LHCN-M2 (cell line): ENCODE measurements around the gene C7orf57. TPM values are rescaled to one million over a fixed set of nuclear protein-coding genes. Genes with fewer than 3 reads are reported as not detected.
"Not testable (repeated sequence)": the region's sequence is repeated elsewhere in the genome, so short reads cannot be mapped to it uniquely, and the experiment has no call there.

Experiments
- DNase-seq: peaks from one replicate; pipeline ENCODE4 v3.0.0-alpha.2; 2012; ENCODE audit warnings: low read depth
- total RNA-seq: library from RNA; depleted of rRNA; stranded (reverse); fragments of >200 nt; gene quantifications from 2 replicates; pipeline ENCODE4 v1.2.3, GENCODE V29; 2014

The C7orf57 gene
- total RNA-seq, 1 experiment from 2014 or later = 0.29 TPM

DNA sequence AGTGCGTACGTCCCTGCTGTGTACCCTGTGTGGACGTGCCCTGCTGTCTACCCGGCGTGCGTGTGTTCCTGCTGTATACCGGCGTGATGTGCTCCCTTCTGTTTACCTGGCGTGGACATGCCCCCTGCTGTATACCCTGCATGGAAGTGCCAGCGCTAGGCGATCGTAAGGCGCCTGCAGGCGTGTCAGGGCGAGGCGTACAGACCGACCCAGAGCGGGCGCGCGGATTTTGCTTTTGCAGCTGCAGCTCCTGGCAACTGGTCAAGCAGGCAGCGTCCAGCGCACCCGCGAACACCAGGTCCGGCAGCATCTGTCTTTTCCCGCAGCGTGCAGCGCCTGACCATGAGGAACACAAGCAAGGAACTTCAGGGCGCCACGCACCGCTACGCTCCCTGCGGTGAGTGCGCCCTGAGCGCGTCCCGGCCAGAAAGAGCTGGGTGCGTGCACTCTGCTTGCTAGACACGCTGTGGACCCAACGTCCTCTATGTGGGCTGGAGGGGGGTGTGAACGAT, 680 bp downstream of the C7orf57 start:
- peak; percentile 72 for DNase-seq

DNA sequence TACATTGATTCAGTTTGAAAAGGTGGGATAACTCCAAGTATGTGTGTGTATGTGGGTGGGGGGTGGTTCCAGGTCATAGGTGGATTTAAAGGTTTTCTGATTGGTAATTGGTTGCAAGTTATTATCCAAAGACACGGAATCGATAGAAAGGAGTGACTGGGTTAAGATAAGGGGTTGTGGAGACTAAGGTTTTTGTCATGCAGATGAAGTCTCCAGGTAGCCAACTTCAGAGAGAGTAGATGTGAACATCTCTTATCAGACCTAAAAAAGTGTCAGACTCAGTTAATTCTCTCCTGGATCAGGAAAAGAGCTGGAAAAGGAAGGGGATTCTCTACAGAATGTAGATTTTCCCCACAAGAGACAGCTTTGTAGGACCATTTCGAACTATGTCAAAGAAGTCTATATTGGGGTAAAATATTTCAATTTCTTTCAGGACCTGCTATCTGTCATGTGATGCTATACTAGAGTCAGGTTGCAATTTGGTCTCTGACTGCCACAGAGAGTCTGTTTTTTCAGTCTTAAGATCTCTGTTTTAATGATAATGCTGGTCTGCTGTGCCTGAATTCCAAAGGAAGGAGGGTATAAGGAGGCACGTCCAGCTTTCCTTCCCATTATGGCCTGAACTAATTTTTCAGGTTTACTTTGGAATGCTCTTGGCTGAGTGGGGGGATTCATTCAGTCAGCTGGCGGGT, 3.6 kb downstream of the C7orf57 start:
- no peak for DNase-seq

DNA sequence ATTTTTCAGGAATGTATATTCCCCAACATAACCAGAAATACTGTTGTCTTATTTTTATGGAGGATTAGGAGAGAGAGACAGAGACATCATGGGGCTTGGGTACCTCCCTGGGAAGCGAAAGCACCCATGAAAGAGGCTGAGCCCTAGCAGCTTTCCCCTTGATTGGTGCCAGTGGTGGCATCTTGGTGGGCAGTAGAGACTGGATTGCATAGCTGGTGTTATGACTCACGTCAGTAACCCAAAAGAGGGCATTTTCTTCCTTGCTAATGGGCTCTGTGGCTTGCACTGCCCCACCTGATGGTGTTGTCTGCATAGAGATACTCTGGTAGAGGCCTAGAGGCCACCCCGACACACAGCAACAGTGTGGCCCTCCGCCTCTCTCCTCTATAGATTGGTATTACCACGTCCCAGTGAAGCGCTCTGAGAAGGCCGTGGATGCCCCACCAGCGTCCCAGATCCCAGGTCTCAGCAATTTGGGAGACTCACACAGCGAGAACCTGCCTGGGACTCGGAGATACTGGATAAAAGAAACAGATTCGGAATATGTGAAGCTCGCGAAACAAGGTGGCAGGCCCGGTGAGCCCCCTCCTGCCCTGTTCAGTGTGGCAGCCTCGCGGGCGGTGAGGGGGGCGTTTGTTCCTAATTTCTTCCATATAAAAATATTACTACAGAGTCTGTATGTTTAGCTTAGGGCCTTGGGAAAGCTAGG, 5.8 kb downstream of the C7orf57 start:
- DNase-seq = peak; percentile 33

DNA sequence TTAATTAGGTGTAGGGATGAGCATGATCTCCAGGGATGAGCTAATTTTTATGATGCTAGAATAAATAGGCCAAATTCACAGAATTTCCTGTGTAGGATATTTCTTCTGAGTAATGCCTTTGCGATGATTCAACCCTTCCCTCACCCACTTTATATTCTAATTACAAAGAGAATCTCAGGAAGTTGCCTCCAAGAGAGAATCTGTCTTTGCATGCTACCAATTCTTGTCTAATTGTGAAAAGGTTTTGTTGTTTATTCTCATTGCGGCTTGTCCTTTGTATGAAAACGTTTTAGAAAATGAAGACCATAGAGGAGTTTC, 6.3 kb downstream of the C7orf57 start:
- peak; percentile 54 for DNase-seq

DNA sequence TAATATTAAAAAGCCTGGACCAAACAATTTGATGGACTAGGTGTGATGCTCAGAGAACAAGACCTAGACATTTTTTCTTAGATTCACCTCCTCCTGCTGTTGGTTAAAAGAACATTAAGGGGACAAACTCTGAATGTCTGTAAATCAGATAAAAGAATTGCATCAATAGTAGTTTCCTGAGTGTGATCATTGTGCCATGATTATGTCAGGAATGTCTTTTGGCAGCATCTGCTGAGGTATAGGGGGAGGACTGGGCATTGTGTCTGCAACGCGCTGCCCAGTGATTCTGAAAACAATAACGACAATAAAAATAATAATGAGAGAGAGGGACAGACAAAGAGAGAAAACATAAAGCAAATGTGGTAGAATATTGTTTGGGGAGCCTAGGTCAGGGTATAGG, 6.9 kb downstream of the C7orf57 start:
- peak; percentile 9 for DNase-seq

DNA sequence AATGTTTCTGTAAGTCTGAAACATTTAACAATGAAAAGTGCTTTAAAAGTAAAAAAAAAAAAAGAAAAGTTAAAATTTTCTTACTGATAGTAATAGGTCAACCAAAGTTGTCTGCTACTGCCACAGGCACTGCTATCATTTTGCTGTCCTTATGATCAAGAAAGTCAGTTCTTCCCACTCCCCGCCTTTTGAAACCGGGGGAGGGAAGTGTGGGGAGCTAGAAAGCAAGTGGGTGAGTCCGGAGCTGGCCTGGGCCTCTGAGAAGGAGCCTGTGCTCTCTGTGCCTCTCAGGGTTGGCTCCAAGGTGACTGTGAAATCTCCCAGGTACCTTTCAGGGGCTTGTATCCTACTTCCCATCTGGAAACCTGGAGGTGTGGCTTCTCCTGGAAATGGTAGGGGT, 7.3 kb downstream of the C7orf57 start:
- DNase-seq = no peak

DNA sequence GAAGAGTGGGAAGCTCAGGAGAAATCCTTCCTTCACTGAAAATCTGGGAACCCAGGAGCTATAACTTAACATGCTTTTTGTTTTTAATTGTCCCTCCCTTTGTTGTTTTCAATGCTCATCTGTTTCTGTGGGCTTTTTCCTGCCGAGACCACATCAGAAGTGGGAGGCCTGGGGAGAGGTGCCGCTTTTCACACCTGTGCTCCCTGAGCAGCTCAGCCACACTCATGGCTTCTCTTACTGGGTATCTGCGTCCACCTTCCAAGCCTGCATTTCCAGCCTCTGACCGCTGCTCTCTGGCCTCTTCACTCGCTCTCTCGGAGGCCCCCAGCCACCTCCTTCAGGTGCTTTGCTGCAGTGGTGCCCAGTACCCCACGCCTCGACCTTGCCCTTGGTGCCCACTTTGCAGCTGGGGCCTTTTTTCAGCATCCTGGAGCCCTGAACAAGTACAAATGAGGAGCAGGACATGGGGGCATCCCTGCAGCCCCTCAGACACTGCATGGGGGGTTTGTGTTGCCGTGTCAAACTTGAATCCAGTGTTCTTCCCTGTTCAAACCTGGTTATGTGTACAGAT, 9.9 kb downstream of the C7orf57 start:
- DNase-seq = no peak

DNA sequence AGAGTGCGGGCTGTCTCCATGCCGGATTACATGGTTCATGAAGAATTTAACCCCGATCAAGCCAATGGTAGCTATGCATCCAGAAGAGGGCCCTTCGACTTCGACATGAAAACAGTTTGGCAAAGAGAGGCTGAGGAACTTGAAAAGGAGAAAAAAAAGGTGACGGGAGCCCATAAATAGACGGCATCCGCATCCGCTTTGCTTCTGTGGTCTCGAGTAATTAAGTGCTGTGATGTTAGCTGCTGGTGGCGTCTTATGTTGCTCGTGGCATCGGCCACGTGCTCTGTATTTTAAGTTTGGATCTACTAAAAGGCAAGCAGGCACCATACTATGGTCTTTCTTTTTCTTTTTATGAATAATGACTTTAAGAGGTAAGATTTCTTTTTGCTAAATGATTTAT, 11.1 kb downstream of the C7orf57 start:
- DNase-seq = no peak

DNA sequence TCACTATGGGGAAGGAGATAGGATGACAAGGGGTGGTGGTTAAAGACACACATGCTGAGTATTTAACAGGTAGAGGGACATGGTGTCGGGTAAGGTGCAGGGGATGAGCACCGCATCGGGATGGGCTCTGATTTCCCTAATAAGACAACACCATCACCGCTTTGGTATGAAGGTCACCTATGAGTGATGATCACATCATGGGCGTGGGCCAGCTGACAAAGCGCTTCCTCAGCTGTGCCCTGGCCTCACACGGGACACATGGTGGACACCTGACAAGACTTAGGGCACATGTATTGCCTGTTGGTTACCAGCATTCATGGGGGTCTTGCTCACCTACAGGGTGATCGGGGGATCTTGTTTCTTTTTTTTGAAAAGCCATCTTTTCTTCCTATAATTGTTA, 12.8 kb downstream of the C7orf57 start:
- no peak for DNase-seq

DNA sequence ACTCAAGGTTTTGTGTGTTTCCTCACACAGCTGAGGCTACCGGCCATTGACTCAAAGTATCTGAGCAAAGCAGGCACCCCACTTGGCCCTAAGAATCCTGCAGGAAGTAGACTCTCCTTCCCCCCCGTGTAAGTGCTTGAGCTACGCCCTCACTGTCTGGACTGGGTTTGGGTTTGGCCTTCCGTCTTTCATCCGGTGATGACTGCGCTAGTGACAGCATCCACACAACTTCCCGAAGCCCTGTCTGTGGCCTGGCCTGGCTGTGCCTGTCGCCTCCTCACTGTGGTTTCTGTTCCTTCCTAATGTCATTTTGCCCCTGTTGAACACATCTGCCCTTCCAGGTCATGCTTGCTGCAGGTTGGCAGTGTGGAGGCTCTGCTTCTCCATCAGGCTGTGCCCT, 14.5 kb downstream of the C7orf57 start:
- DNase-seq = no peak

DNA sequence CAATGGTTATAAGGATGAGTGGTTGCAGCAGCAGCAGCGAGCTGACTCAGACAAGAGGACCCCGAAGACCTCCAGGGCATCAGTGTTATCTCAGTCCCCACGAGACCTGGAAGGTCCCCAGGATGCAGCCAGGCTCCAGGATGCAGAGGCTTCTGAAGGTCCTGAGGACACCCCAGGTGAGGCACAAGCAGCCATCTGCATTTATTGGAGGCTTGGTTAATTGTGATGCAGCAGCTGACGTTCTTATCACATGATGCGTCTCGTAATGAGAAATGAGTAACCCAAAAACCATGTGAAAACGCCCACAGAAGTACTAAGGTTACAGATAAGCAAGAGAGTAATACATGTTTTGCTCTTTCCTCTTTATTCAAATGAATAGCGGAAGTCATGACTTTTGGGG, 17.4 kb downstream of the C7orf57 start:
- peak; percentile 75 for DNase-seq

DNA sequence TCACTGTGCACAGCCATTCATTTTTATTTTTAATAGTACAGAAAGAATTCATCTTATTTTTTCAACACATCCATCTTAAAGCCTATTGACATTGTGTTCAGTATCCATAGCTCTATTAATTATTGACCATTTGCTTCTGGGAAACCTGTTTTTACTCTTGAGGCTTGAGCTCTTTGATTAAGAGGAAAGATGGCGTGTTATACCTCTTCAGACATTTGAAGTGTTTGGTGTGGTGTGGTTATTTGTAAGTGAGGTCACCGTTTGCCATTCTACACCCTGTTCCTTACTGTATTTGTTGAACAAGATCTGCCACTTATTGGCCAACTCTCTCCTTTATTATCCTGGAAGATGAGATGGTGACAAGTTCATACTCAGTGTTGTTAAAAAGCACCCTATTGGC, 18.4 kb downstream of the C7orf57 start:
- no peak for DNase-seq

DNA sequence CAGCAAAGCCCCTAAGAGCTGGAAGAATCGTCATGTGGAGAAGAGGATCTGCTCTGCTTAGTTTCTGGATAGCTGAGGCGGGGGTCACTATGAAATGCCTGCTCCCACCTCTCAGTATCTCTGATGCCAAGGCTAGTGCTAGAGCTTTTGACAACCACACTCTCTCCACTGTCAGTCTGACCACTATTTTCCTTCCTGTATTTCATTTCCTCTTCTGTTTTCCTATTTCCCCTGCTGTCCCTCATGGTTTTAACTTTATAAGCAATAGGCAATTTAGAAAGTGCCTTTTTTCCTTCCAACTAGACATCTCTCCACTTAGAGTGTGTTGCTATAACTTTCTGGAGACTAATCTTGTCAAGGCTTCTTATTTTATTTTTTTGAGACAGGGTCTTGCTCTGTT, 23.6 kb downstream of the C7orf57 start:
- DNase-seq = no peak

DNA sequence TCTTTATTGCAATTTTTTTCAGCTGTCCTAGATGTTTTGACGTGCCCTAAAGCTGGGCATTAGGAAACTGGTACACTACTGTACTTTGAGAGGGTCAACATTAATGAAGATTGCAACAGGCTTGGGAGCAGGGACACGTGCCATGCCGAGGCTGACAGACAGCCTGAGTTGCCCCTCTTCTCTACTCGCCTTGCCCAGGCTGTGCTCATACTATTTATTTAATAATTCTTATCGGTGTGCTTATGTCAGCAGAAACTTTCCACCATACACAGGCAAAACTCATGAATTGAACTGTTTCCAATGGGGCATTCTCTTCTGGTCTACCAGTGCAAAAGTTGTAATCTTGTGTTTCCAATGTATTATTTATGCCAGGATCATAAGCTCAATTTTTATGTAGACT, 24.4 kb downstream of the C7orf57 start:
- DNase-seq = no peak

DNA sequence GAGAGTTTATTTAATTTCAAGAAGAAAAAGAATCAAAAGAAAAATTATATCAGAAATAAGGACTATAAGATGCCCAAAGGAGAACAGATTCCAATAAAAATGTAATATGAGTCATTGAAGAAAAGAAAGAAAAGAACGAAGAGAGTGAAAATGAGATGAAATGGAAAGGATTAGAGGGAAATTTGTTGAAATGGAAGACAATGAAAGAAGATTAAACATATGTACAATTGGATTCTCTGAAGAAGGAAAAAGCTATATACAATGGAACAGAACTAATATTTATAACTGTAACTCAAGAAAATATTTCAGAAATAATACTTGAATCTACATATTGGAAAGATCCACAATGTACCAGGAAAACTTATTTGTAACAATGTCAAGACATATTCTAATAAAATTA, 28.6 kb downstream of the C7orf57 start:
- DNase-seq = no peak

DNA sequence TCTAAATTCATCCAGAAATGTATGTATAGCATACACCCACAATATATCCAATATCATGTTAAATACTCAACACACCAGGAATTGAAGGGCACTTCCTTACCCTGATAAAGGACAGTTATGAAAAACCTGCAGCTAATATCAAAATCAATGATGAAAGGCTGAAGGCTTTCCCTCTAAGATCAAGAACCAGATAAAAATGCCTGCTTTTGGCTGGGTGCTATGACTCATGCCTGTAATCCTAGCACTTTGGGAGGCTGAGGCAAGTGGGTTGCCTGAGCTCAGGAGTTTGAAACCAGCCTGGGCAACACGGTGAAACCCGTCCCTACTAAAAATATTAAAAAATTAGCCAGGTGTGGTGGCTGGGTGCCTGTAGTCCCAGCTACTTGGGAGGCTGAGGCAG, 32.1 kb downstream of the C7orf57 start:
- no peak for DNase-seq

DNA sequence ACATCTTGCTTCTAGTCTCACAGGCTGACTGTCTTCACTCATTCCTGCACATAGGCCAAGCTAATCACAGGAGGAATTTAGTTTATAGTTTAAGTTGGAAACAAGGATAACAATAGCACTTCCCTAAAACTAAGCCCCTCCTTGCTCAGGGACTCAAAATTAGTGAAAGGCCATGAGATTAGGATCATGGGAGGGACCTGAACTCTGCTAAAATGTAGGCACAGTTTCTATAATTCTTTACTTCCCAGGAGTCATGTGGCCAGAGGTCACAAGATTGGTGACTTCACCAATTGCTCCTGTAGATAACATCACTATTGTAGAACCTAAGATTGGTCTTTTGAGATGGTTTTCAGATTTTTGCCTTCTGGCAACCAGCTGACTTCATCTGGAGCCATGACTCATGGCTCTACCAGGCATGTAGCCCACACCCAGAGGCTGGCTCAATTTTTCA, 38.9 kb downstream of the C7orf57 start:
- DNase-seq = no peak

DNA sequence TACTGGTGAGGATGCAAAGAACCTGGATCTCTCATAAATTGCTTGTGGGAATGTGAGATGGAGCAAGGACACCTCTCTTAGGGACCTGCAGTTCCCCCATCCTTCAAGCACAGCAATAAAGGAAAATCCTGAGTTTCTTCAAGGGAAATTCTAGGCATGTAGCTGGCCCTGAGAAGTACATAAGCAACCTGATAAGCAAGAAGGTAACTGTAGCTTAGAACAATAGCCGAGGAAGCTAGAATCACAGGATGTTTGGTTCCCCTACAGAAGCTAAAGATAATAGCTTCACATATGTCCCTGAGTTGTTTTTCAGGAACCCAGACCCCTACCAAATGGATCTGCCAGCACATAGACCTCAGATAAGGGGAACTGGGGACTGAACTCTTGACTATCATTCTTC, 42.1 kb downstream of the C7orf57 start:
- no peak for DNase-seq

DNA sequence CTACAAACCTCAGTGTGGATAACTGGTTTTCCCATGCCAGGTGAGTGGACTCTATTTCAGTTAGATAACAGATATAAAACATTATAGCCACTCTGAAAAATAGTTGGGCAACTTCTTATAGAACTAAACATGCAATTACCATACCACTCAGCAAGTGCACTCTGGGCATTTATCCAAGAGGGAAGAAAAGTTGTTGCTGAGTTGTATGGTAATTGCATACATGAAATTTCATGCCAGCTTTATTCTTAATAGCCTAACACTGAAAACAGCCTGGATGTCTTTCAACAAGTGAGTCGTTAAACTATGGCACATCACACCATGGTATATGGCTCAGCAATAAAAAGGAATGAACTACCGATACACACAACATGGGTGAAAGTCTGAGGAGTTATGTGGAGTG, 43.1 kb downstream of the C7orf57 start:
- DNase-seq = no peak

DNA sequence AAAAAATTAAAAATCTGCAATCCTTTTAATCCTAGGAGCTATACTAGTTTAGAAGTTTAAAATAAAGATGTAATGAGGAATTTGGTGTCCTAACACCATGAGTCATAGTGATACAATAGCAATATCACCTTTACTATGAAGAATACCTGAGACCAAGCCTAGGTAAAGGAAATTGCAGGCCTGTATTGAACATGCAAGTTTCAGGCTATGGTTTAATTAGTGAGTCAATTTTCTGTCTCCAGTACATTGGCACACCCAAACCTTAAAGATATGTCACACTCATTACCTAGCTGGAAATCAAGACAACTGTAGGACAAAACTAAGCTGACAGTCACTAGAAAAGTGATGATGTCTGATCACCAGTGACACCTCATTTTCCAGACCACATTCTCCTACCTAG, 47.0 kb downstream of the C7orf57 start:
- not testable (repeated sequence) for DNase-seq

DNA sequence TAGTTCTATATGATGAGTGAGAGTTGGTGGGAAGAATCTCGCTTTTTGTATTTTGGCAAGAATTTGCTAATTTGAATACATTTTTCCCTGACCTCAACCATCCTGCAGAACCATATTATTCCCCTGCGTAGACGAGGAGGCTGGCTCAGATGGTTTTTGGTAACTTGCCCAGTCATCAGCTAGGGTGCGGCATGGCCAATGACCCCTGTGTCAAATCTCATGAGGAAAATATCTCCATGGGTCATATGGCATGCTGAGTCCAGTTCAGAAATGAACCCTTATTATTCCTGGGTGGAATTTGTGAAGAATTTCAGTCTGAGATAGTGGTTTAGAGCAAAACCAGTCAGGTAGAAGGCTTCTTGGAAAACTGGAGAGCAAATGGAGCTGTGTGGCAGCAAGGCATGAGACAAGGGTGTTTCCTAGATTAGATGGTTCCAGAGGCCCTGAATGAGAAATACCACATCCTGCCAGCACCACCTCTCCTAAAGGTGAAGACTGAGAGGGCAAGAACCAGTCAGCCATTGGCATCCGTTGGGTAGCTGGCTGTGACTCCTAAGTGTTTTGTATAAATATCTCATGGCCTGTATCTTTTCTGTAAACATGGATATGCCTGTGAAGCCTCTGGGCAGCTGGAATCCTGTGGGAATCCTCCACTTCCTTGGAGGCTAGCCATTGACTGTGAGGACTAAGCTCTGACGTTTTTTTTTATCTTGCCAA, 47.9 kb downstream of the C7orf57 start:
- peak; percentile 86 for DNase-seq

DNA sequence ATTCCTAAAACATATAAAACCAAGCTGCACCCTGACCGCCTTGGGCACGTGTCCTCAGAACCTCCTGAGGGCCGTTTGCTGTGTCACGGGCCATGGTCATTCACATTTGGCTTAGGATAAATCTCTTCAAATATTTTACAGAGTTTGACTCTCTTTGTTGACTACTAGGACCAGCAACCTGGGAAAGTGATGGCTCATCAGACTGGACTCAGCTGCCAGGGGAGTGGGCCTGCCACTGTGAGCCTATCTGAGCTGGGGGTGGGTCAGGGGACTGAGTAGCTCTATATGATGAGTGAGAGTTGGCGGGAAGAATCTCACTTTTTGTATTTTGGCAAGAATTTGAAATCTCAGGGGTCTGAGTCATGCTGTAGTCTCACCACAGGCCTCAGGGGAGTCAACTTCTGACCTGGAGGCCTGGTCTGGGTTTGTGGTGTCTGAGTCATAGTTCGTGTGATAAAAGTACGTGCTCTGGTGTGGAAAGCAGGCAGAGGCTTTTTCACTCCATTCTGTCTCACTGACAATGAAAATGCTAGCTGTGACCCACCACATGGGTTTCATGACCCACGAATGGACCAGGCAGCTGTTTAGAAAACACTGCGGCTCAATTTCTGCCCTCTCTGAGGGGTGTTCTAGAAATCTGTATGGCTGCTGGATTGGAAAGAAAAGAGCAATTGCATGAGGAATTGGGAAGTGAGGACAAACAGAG, 49.5 kb downstream of the C7orf57 start:
- DNase-seq = peak; percentile 100
